KMS-11 (cell line): ENCODE measurements around the gene CACHD1.

Experiments
- H2AFZ ChIP-seq: fragments of 200-600 bp; sonication (generic); 2 replicates; pipeline ENCODE4 v1.6.1; 2016; ENCODE audit warnings: antibody characterized with exemption, mixed run types, low read depth
- H3K27ac ChIP-seq: fragments of 200-600 bp; sonication (generic); 2 replicates; pipeline ENCODE4 v1.6.1; 2016; ENCODE audit warnings: mild to moderate bottlenecking, mixed run types
- H3K27me3 ChIP-seq: fragments of 200-600 bp; sonication (generic); 2 replicates; pipeline ENCODE4 v1.6.1; 2017; ENCODE audit warnings: mild to moderate bottlenecking, low read depth, mixed run types, moderate library complexity; ENCODE audit not compliant: insufficient read depth
- H3K36me3 ChIP-seq: fragments of 200-600 bp; sonication (generic); 2 replicates; pipeline ENCODE4 v1.6.1; 2017; ENCODE audit warnings: mild to moderate bottlenecking, mixed run types; ENCODE audit not compliant: insufficient read depth
- H3K4me1 ChIP-seq: fragments of 200-600 bp; sonication (generic); 2 replicates; pipeline ENCODE4 v1.6.1; 2016; ENCODE audit warnings: mild to moderate bottlenecking, low read depth, mixed run types; ENCODE audit not compliant: poor library complexity, severe bottlenecking
- H3K4me2 ChIP-seq: fragments of 200-600 bp; sonication (generic); 2 replicates; pipeline ENCODE4 v1.7.0; 2016; ENCODE audit warnings: mild to moderate bottlenecking, mixed run types
- H3K4me3 ChIP-seq: fragments of 200-600 bp; sonication (generic); IDR thresholded peaks from 2 replicates; pipeline ENCODE4 v1.6.1; 2017; ENCODE audit warnings: low read depth, low read length, mixed read lengths; ENCODE audit not compliant: insufficient read depth
- H3K79me2 ChIP-seq: fragments of 200-600 bp; sonication (generic); 2 replicates; pipeline ENCODE4 v1.6.1; 2016; ENCODE audit warnings: low read depth, mixed run types; ENCODE audit not compliant: insufficient read depth
- H3K9ac ChIP-seq: fragments of 200-600 bp; sonication (generic); 2 replicates; pipeline ENCODE4 v1.6.1; 2016; ENCODE audit warnings: mild to moderate bottlenecking, mixed run types
- H4K20me1 ChIP-seq: fragments of 200-600 bp; sonication (generic); 2 replicates; pipeline ENCODE4 v1.6.1; 2016; ENCODE audit warnings: mild to moderate bottlenecking, mixed run types; ENCODE audit not compliant: insufficient read depth
- TF ChIP-seq, protein P1 (sequence below): fragments of 200-600 bp; sonication (generic); conservative IDR thresholded peaks from 2 replicates; pipeline ENCODE4 v1.6.1; 2017; ENCODE audit warnings: low read depth, mild to moderate bottlenecking, antibody characterized with exemption, low read length, moderate library complexity, mixed read lengths

The CACHD1 gene

GRCh38 chr1:64712049-64712448, 242.1 kb downstream of the CACHD1 start:
- Histone ChIP-seq H3K4me2 (no peak overlapping the region), H3K9ac (no peak overlapping the region), H3K27ac (no peak overlapping the region), H2AFZ (no peak overlapping the region), H3K27me3 (no peaks in the 10 kb centered on the region), H4K20me1 (no peaks in the 10 kb centered on the region), H3K79me2 (no peaks in the 10 kb centered on the region), H3K4me3 (no peak overlapping the region), H3K4me1 (no peaks in the 10 kb centered on the region), H3K36me3 (no peaks in the 10 kb centered on the region)
- TF ChIP-seq, protein P1, sequence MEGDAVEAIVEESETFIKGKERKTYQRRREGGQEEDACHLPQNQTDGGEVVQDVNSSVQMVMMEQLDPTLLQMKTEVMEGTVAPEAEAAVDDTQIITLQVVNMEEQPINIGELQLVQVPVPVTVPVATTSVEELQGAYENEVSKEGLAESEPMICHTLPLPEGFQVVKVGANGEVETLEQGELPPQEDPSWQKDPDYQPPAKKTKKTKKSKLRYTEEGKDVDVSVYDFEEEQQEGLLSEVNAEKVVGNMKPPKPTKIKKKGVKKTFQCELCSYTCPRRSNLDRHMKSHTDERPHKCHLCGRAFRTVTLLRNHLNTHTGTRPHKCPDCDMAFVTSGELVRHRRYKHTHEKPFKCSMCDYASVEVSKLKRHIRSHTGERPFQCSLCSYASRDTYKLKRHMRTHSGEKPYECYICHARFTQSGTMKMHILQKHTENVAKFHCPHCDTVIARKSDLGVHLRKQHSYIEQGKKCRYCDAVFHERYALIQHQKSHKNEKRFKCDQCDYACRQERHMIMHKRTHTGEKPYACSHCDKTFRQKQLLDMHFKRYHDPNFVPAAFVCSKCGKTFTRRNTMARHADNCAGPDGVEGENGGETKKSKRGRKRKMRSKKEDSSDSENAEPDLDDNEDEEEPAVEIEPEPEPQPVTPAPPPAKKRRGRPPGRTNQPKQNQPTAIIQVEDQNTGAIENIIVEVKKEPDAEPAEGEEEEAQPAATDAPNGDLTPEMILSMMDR = no peak

DNA sequence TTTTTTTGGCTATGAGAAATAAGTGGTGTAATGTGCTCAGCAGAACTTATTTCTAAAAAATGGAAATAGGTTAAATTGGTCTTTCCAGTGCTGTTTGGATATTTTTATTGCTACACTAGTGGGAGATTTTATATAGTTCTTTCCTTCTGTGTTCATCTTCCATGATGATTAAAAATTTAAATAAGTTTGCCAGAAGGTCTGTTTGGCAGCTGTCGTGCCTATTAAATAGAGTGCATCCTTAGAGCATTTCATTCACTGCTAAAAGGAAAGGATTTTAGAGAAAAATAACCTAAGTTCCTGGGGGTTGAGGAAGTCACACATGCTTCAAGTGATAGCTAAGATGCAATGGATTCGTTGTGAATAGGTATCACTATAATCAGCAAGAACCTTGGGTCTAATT, 245.3 kb downstream of the CACHD1 start:
- H3K27me3 ChIP-seq = no peaks in the 10 kb centered on the region
- no peaks in the 10 kb centered on the region for H3K4me1 ChIP-seq
- H3K4me2 ChIP-seq = no peak overlapping the region

DNA sequence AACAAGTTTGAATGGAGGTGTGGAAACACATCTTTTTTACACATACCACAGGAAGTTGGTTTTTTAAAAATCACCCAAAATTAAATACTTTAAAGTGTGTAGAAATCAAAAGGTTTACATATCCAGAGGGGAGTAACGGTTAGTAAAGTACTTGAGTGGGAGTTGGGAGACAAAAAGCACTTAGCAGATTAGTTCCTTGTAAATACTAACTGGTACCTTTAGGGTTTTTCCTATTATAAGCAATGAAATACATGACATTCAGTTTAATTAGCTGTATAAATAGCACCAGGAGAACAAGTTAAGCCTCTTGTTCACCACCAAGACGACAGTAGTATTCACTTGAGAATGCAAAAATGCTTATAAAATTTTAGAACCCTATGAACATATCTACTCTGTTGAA, 251.2 kb downstream of the CACHD1 start:
- H2AFZ ChIP-seq = no peak overlapping the region
- H3K79me2 ChIP-seq = no peaks in the 10 kb centered on the region
- no peaks in the 10 kb centered on the region for H3K27me3 ChIP-seq
- no peak overlapping the region for H3K9ac ChIP-seq
- H4K20me1 ChIP-seq = no peaks in the 10 kb centered on the region
- H3K4me1 ChIP-seq = no peaks in the 10 kb centered on the region
- no peak overlapping the region for H3K27ac ChIP-seq
- H3K4me3 ChIP-seq = no peak overlapping the region
- TF ChIP-seq, protein P1 = no peak
- no peak overlapping the region for H3K4me2 ChIP-seq
- no peaks in the 10 kb centered on the region for H3K36me3 ChIP-seq

More for the DNA sequence above, 245.3 kb downstream of the CACHD1 start:
- H3K36me3 ChIP-seq = no peaks in the 10 kb centered on the region
- H3K27ac ChIP-seq = no peak overlapping the region
- H2AFZ ChIP-seq = no peak overlapping the region
- no peaks in the 10 kb centered on the region for H4K20me1 ChIP-seq
- no peak overlapping the region for H3K9ac ChIP-seq
- H3K79me2 ChIP-seq = no peaks in the 10 kb centered on the region
- TF ChIP-seq, protein P1 = no peak
- no peak overlapping the region for H3K4me3 ChIP-seq

- no peaks in the 10 kb centered on the region for H3K36me3 ChIP-seq
- no peak overlapping the region for H3K4me3 ChIP-seq
- no peak overlapping the region for H3K4me2 ChIP-seq
- H2AFZ ChIP-seq = no peak overlapping the region
- H3K4me1 ChIP-seq = no peaks in the 10 kb centered on the region
- H3K9ac ChIP-seq = no peak overlapping the region
- H3K27me3 ChIP-seq = no peaks in the 10 kb centered on the region
- TF ChIP-seq, protein P1 = no peak
- no peak overlapping the region for H3K27ac ChIP-seq
- H4K20me1 ChIP-seq = no peaks in the 10 kb centered on the region
- H3K79me2 ChIP-seq = no peaks in the 10 kb centered on the region
Observed at GRCh38 chr1:64721576-64722145, 251.7 kb downstream of the CACHD1 start.
